ENCODE data around the gene OR11G2. TPM values are rescaled to one million over a fixed set of nuclear protein-coding genes. Genes with fewer than 3 reads are reported as not detected.
"Not testable (repeated sequence)": the region's sequence is repeated elsewhere in the genome, so short reads cannot be mapped to it uniquely, and the experiment has no call there.

The OR11G2 gene, protein sequence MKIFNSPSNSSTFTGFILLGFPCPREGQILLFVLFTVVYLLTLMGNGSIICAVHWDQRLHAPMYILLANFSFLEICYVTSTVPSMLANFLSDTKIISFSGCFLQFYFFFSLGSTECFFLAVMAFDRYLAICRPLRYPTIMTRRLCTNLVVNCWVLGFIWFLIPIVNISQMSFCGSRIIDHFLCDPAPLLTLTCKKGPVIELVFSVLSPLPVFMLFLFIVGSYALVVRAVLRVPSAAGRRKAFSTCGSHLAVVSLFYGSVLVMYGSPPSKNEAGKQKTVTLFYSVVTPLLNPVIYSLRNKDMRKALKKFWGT
- not detected in 2 replicates for total RNA-seq
- polyA plus RNA-seq = not detected in 2 replicates

DNA sequence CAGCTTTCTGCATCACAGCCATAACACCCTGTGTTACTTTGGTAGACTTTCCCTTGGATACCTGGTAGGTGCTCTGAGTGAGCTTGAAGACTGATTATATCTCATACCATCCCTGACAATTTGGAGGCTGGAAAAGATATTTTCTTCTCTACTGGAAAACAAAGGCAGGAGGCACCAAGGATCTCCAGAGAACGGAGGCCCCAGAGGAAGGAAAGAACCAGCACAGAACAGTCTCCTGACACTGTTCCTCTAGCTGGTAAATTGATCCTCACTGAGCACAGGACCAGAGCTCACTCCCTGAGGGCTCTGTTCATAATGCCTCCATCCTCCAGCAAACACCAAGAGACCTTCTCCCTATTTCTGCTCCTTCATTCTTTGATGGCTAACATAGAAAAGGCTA lies at the start of gene OR11G2:
TSS of gene OR11G2 (plus strand) at position 301 of the 400 bp plus-strand sequence. CDS start 6,542 bp downstream, outside the sequence.
- no peak for TF ChIP-seq CTCF (IDR thresholded peaks at IDR 0.05; ENCODE audit: low read depth, low read length)
- no peak within 1 kb of the TSS for H3K27ac ChIP-seq
- no peaks in the 10 kb centered on the region for H3K27me3 ChIP-seq
- H3K4me1 ChIP-seq (ENCODE audit: low read depth) = no peaks in the 10 kb centered on the region
- H3K9me3 ChIP-seq (ENCODE audit: low read depth) = peaks cover 2% of the 10 kb centered on the region
- H3K4me3 ChIP-seq = no peak within 1 kb of the TSS
- no peaks in the 10 kb centered on the region for H3K36me3 ChIP-seq
- DNase-seq (ENCODE audit: low read depth in 1 of 2, low spot score in 1 of 2) = no peak

GRCh38 chr14:20143911-20144310 lies 46.8 kb upstream of the OR11G2 start:
- TF ChIP-seq CTCF (IDR thresholded peaks at IDR 0.05; ENCODE audit: low read depth, low read length) = no peak
- no peak for DNase-seq (ENCODE audit: low read depth in 1 of 2, low spot score in 1 of 2)
- Histone ChIP-seq H3K27me3 (no peaks in the 10 kb centered on the region), H3K9me3 (ENCODE audit: low read depth) (peaks cover 2% of the 10 kb centered on the region), H3K27ac (no peak overlapping the region), H3K4me1 (ENCODE audit: low read depth) (no peaks in the 10 kb centered on the region), H3K4me3 (no peak overlapping the region), H3K36me3 (no peaks in the 10 kb centered on the region)

GRCh38 chr14:20144820-20145219 lies 45.9 kb upstream of the OR11G2 start:
- no peak for DNase-seq (ENCODE audit: low read depth in 1 of 2, low spot score in 1 of 2)
- TF ChIP-seq CTCF (IDR thresholded peaks at IDR 0.05; ENCODE audit: low read depth, low read length) = no peak
- H3K9me3 ChIP-seq (ENCODE audit: low read depth) = peaks cover 2% of the 10 kb centered on the region

GRCh38 chr14:20164462-20164861 lies 26.2 kb upstream of the OR11G2 start:
- no peak for DNase-seq (ENCODE audit: low read depth in 1 of 2, low spot score in 1 of 2)
- TF ChIP-seq CTCF (IDR thresholded peaks at IDR 0.05; ENCODE audit: low read depth, low read length) = no peak
- H3K9me3 ChIP-seq (ENCODE audit: low read depth) = no peaks in the 10 kb centered on the region

More at GRCh38 chr14:20144820-20145219, 45.9 kb upstream of the OR11G2 start:
- Histone ChIP-seq H3K27me3 (no peaks in the 10 kb centered on the region), H3K36me3 (no peaks in the 10 kb centered on the region), H3K4me1 (ENCODE audit: low read depth) (no peaks in the 10 kb centered on the region), H3K27ac (no peak overlapping the region), H3K4me3 (no peak overlapping the region)

GRCh38 chr14:20167091-20167490 lies 23.6 kb upstream of the OR11G2 start:
- Histone ChIP-seq H3K27ac (no peak overlapping the region), H3K27me3 (no peaks in the 10 kb centered on the region), H3K4me1 (ENCODE audit: low read depth) (no peaks in the 10 kb centered on the region), H3K4me3 (no peak overlapping the region), H3K9me3 (ENCODE audit: low read depth) (no peaks in the 10 kb centered on the region), H3K36me3 (no peaks in the 10 kb centered on the region)
- no peak for DNase-seq (ENCODE audit: low read depth in 1 of 2, low spot score in 1 of 2)
- TF ChIP-seq CTCF (IDR thresholded peaks at IDR 0.05; ENCODE audit: low read depth, low read length) = no peak

More at GRCh38 chr14:20164462-20164861, 26.2 kb upstream of the OR11G2 start:
- no peak overlapping the region for H3K4me3 ChIP-seq
- H3K27me3 ChIP-seq = no peaks in the 10 kb centered on the region
- no peaks in the 10 kb centered on the region for H3K4me1 ChIP-seq (ENCODE audit: low read depth)
- H3K36me3 ChIP-seq = no peaks in the 10 kb centered on the region
- H3K27ac ChIP-seq = no peak overlapping the region

DNA sequence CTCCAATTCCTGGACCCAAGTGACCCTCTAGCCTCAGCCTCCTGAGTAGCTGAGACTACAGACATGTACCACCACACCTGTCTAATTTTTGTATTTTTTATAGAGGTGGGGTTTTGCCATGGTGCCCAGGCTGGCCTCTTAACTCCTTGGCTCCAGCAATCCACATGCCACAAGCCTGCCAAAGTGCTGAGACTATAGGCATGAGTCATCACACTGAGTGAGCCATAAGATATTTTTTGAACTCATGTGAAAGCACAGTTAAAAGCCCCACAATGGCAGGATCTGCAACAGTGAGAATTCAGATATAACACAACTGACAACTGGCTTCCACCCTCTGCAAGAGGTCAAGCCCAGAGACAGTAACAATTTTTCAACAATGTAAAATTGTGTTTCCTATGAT lies 20.8 kb upstream of the OR11G2 start:
- H3K36me3 ChIP-seq; H3K27me3 ChIP-seq; H3K4me1 ChIP-seq (ENCODE audit: low read depth); DNase-seq (ENCODE audit: low read depth in 1 of 2, low spot score in 1 of 2); H3K27ac ChIP-seq; H3K9me3 ChIP-seq (ENCODE audit: low read depth); H3K4me3 ChIP-seq: not testable (repeated sequence)

DNA sequence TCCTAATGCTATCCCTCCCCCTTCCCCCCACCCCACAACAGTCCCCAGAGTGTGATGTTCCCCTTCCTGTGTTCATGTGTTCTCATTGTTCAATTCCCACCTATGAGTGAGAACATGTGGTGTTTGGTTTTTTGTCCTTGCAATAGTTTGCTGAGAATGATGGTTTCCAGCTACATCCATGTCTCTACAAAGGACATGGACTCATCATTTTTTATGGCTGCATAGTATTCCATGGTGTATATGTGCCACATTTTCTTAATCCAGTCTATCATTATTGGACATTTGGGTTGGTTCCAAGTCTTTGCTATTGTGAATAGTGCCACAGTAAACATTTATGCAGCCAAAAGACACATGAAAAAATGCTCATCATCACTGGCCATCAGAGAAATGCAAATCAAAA lies 16.5 kb upstream of the OR11G2 start:
- not testable (repeated sequence) for DNase-seq (ENCODE audit: low read depth in 1 of 2, low spot score in 1 of 2); H3K27ac ChIP-seq; H3K4me3 ChIP-seq; H3K27me3 ChIP-seq; H3K9me3 ChIP-seq (ENCODE audit: low read depth); H3K36me3 ChIP-seq; H3K4me1 ChIP-seq (ENCODE audit: low read depth)

Measured in cardiac muscle cell (in vitro differentiated cells and primary cell).